NCI-H446 (cell line): ENCODE measurements around the gene SLITRK1.

Source experiments
- DNase-seq, 2 experiments: peaks; one replicate each; lab custom pipeline; 2025; lab: John Stamatoyannopoulos, UW

The SLITRK1 gene

DNA sequence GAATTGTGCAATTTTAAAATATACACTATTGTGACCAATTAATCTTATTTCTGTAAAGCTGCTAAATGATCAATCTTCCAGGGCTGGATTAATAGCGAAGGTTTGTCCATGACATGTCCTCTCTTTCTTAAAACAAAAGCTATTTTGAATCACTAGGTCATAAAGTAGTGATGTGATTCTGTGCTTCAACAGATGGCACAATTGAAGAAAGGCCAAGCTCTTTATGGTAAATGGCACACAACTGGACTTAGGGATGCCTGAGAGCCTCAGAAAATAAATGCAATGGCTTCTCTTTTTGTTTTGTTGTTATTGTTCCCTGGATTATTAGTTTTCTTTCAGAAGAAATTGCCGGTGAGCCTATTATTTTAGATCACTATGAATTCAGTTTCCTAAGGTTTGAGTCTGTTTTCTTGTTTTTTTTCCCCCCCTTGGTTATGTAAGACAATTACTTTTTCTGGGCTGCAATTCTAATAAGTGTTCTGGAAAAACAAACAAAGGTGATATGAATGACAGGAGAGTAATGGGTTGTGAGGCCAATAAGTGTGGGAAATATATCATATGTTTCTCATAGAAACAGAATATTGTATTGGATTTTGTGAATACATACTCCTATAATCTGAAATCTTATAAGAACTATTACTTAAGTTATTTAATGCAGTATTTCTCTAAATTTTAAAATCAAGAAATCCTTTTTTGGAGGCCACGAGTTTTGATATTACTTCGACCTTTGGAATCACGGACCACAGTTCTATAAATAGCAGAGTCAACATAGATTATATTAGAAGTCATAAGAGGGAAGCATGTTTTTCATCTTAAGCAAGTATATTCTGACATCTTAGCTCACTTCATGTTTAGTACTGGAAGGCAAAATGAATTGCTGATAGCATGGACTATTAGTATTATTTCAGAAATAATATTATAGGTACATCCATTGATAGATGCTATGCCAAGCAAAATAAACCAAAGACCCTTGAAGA, 16.8 kb downstream of the SLITRK1 start:
- DNase-seq = no peak

DNA sequence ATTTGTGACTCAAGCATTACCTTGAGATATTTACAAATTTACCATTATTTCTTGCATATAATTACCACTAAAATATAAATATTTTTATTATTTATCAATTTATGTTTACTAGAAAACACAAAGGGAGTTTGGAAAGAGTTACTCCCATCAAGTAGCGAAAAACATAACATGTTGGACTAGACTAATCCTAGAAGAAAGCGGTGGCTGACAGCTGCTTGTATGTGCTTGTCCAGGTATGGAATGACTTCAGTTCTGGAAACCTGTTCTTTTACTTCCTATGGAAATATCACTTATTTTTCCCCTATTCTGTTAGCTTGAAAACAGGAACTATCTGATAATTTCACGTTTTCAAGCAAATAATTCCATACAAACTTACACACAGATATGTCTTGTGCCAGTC, 28.5 kb downstream of the SLITRK1 start:
- no peak for DNase-seq

DNA sequence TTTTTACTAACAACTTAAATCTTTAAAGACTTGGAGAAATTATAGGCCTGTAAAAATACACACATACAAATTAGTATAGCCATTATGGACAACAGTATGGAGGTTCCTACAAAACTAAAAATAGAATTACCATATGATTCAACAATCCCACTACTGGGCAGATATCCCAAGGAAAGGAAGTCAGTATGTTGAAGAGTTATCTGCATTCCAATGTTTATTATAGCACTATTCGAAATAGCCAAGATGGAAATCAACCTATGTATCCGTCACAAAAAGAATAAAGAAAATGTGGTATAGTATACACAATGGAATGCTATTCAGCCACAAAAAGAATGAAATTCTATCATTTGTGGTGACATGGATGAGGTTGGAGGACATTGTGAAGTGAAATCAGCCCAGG, 37.2 kb downstream of the SLITRK1 start:
- DNase-seq = no peak

DNA sequence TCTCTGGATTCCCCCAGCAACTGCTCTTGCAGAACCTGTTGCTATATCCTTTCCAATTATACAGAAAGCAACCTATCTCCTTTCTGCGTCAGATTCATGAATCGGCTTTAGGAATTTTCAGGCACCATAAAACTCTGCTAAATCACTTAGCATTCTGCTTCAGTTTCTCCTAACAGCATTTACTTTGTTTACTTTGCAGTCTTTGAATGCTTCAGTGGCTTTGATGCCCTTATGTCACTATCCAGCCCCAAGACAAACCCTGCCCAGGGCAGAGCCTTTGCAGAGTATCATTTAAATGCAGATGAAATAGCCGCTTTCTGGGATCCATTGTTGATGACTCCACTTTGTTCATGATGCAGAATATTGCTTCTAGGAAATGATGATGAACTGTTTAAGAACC, 43.1 kb downstream of the SLITRK1 start:
- DNase-seq = no peak

DNA sequence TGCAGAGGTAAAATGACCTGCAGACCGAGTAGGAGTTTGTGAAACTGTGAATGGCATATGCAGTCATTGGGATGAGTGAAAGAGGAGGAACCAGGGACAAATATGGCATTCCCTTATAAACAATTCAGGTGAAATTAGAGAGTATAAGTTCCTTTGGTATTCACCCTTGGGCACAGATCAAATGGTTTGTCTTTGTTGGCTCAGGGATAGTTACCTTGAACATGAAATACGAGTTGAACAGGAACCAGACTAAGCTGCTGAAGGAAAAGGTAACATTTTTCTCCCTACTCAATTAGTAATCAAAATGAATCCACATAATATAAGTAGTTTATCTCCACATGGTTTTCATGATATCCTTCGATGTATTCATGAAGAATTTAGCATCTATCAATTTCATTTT, 50.5 kb downstream of the SLITRK1 start:
- DNase-seq = no peak

DNA sequence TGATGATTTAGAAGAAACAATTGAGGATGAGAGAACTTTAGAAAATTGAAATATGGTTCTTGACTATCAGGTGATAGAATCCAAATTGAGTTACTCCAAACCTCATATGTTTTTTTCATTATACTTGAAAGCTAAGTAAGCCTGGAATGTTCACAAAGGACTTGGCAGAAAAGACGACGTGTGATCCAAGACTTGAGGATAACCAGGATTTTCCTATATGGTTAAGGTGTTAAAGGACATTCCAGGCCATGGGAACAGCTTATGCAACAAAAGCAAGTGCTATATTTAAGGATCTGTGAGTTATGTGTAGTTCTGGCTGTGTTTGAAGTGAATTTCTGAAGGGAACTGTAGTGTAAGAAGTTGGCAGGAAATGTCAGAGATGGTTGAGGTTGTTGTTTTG, 52.5 kb downstream of the SLITRK1 start:
- no peak for DNase-seq

DNA sequence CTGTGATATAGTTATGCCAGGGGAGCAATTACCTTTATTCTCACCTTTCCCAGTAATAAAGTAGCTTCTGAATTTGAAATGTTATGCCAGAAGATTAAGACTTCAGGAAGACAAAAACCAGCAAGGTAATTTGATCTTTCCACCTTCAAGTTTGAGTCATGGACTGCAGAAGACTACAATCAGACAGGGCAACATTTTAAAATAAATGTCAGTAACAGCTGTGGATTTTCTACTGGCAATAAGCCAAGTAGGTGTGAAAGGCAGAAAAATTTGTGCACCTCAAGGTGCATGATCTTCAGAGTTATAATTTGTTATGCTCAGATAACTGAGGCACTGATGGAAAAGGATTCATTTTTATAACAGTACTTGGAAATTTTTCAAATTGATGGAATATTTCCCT, 54.9 kb downstream of the SLITRK1 start:
- no peak for DNase-seq
